Tibial nerve (tissue), 4 donors: Measurements from ENCODE around the gene FIG4.
"Not testable (repeated sequence)": the region's sequence is repeated elsewhere in the genome, so short reads cannot be mapped to it uniquely, and the experiment has no call there.

Experiments used
- EP300 ChIP-seq, 2 donors: sonication (generic); formaldehyde crosslinking; IDR thresholded peaks; one replicate each; pipeline ENCODE4 v1.6.1; 2017; ENCODE audit warnings: antibody characterized with exemption in 2 of 2, mild to moderate bottlenecking in 1 of 2
- POLR2A ChIP-seq, 2 donors: fragments of 450-650 bp; IDR thresholded peaks; one replicate each; pipeline ENCODE4 v1.6.1; 2017; ENCODE audit warnings: antibody characterized with exemption in 2 of 2, mild to moderate bottlenecking in 2 of 2, moderate library complexity in 2 of 2
- TF ChIP-seq, protein P1 (sequence below), 5 experiments: fragments of 200-600 bp in 3 of 5; fragments of 450-650 bp in 2 of 5; sonication (generic) in 3 of 5; IDR thresholded peaks; one replicate each; pipeline ENCODE4 v1.5.1; 2016 to 2019; ENCODE audit warnings: antibody characterized with exemption in 5 of 5, mild to moderate bottlenecking in 3 of 5, moderate library complexity in 2 of 5

DNA sequence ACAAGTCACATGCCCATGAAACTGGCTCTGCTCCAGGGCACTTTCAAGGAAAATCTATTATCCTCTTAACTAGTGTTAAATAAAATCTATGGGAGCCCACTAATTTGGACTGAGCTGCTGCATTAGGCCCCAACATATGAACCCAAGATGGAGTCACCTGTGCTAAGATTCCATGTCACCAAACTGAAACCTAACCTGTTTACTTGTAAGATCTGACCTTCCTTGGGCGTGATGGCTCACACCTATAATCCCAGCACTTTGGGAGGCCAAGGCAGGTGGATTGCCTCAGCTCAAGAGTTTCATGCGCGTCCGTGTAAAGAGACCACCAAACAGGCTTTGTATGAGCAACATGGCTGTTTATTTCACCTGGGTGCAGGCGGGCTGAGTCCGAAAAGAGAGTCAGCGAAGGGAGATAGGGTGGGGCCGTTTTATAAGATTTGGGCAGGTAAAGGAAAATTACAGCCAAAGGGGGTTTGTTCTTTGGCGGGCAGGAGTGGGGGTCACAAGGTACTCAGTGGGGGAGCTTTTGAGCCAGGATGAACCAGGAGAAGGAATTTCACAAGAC lies 164.5 kb downstream of the FIG4 start:
- TF ChIP-seq, protein P1, sequence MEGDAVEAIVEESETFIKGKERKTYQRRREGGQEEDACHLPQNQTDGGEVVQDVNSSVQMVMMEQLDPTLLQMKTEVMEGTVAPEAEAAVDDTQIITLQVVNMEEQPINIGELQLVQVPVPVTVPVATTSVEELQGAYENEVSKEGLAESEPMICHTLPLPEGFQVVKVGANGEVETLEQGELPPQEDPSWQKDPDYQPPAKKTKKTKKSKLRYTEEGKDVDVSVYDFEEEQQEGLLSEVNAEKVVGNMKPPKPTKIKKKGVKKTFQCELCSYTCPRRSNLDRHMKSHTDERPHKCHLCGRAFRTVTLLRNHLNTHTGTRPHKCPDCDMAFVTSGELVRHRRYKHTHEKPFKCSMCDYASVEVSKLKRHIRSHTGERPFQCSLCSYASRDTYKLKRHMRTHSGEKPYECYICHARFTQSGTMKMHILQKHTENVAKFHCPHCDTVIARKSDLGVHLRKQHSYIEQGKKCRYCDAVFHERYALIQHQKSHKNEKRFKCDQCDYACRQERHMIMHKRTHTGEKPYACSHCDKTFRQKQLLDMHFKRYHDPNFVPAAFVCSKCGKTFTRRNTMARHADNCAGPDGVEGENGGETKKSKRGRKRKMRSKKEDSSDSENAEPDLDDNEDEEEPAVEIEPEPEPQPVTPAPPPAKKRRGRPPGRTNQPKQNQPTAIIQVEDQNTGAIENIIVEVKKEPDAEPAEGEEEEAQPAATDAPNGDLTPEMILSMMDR (IDR thresholded peaks at IDR 0.05), result not testable (repeated sequence)
- TF ChIP-seq POLR2A, EP300 (IDR thresholded peaks at IDR 0.05): not testable (repeated sequence)
